ENCODE measurements around the gene VSTM2B. TPM values are rescaled to one million over a fixed set of nuclear protein-coding genes. Genes with fewer than 3 reads are reported as not detected.

The VSTM2B gene
- total RNA-seq, 1 experiment from 2014 or later = not detected

GRCh38 chr19:29529646-29530539 is 4.1 kb downstream of the VSTM2B start:
- Histone ChIP-seq H3K36me3 (ENCODE audit: control insufficient read depth, insufficient read depth, low read length) (no peaks in the 10 kb centered on the region), H3K9me3 (ENCODE audit: control insufficient read depth, insufficient read depth, low read depth, low read length) (no peaks in the 10 kb centered on the region), H3K27me3 (ENCODE audit: control insufficient read depth, insufficient read depth, low read length) (peaks cover 3% of the 10 kb centered on the region; the same call in 1 of the 2 replicates), H3K4me3 (ENCODE audit: low read depth in 2 of 2, low read length in 2 of 2) (no peak overlapping the region), H3K4me1 (ENCODE audit: control insufficient read depth, insufficient read depth, low read length) (no peaks in the 10 kb centered on the region), H3K27ac (ENCODE audit: low read length) (no peak overlapping the region)
- ATAC-seq (no peak), DNase-seq (ENCODE audit: low read depth, low spot score) (no peak)
- intact Hi-C loops (cut with micrococcal nuclease; ENCODE audit: unreplicated experiment) (loop anchor here (10.0 kb wide), 2 partner anchors 65 to 265 kb away; no protein-coding TSS in a partner anchor), in situ Hi-C loops (cut with HindIII; ENCODE audit: low pct_unique_long_range_greater_than_20kb, low sequenced_read_pairs) (no loop called here)
- no peak for TF ChIP-seq CTCF (IDR thresholded peaks at IDR 0.05)
- TF ChIP-seq POLR2AphosphoS5 (IDR thresholded peaks at IDR 0.05; ENCODE audit: low read depth, low read length) = no peak
- no peak for TF ChIP-seq TCF7L2 (IDR thresholded peaks at IDR 0.05; ENCODE audit: low read depth, low read length)
- no peak for TF ChIP-seq SIN3A (IDR thresholded peaks at IDR 0.05; ENCODE audit: borderline replicate concordance, insufficient read depth, low read depth, low read length)
- TF ChIP-seq REST (IDR thresholded peaks at IDR 0.05; ENCODE audit: insufficient read depth in 1 of 2, low read depth in 2 of 2, low read length in 1 of 2) = no peak
- ChIA-PET POLR2A (interaction anchor here (0.7 kb wide), 1 partner anchor 1139 kb away, joined by 3 read pairs; no protein-coding TSS in a partner anchor), CTCF (no interaction called here)
- no TSS peak for BruUV-seq (replicated peaks)

DNA sequence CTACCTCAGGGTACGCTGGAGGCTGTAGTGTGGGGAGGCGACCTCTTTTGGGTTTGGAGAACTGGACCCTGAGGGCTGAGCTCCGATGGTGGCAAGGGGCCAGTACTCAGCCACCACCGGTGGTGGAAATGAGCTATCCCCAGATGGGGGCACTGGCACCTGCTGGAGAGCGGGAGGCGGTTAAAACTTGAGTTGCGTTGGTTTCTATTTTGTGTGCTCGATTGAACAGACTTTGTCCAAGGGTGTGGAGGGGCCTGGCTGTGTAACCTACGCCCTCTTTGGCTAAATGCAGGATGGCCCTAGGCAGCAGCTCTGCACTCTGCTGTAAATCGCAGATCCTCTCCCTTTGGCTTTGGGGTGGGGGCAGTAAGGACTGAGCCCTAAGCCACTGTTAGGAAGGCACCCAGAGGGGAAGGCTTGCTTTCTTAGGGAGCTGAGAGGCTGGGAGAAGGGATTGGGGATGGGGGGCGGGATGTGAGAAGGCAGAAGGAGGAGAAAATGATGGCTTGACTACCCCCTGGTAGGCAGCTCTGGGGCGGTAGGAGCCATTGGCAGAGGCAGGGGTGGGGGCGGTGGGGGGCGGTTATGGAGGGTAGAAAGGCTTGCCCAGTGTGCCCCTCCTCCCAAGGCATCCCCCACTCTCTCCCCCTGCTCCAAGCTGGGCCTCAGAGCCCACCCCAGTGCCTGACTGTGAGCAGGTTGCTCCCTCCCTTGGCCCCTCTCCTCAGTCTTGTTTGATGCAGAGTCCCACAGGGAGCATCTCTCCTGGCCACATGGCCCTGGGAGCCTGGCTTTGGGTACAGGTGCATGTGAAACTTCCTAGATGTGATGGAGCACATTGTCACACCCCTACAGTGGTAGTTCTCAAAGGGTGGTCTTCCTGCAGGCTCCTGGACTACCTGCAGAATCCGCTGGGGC is 5.0 kb downstream of the VSTM2B start:
- peaks cover 3% of the 10 kb centered on the region; the same call in 1 of the 2 replicates for H3K27me3 ChIP-seq (ENCODE audit: control insufficient read depth, insufficient read depth, low read length)
- BruUV-seq (replicated peaks) = no TSS peak
- TF ChIP-seq SIN3A (IDR thresholded peaks at IDR 0.05; ENCODE audit: borderline replicate concordance, insufficient read depth, low read depth, low read length) (no peak), POLR2AphosphoS5 (IDR thresholded peaks at IDR 0.05; ENCODE audit: low read depth, low read length) (no peak), TCF7L2 (IDR thresholded peaks at IDR 0.05; ENCODE audit: low read depth, low read length) (no peak), REST (IDR thresholded peaks at IDR 0.05; ENCODE audit: insufficient read depth in 1 of 2, low read depth in 2 of 2, low read length in 1 of 2) (no peak), CTCF (IDR thresholded peaks at IDR 0.05) (no peak)
- H3K27ac ChIP-seq (ENCODE audit: low read length) = no peak overlapping the region
- CTCF ChIA-PET = interaction anchor here (0.6 kb wide), 2 partner anchors 56 to 231 kb away, joined by 3 to 4 read pairs; no protein-coding TSS in a partner anchor
- POLR2A ChIA-PET = interaction anchor here (0.6 to 1.1 kb wide), 3 partner anchors 76 to 1140 kb away, joined by 3 to 7 read pairs (median 6); no protein-coding TSS in a partner anchor
- intact Hi-C loops (cut with micrococcal nuclease; ENCODE audit: unreplicated experiment) = no loop called here
- DNase-seq (ENCODE audit: low read depth, low spot score) (no peak), ATAC-seq (no peak)
- H3K4me1 ChIP-seq (ENCODE audit: control insufficient read depth, insufficient read depth, low read length) = no peaks in the 10 kb centered on the region
- H3K9me3 ChIP-seq (ENCODE audit: control insufficient read depth, insufficient read depth, low read depth, low read length) = no peaks in the 10 kb centered on the region
- H3K4me3 ChIP-seq (ENCODE audit: low read depth in 2 of 2, low read length in 2 of 2) = no peak overlapping the region
- in situ Hi-C loops (cut with HindIII; ENCODE audit: low pct_unique_long_range_greater_than_20kb, low sequenced_read_pairs) = no loop called here
- H3K36me3 ChIP-seq (ENCODE audit: control insufficient read depth, insufficient read depth, low read length) = no peaks in the 10 kb centered on the region
